Left ventricle myocardium inferior (tissue), 1 donor: Measurements from ENCODE around the gene HSPD1. TPM values are rescaled to one million over a fixed set of nuclear protein-coding genes. Genes with fewer than 3 reads are reported as not detected.

Source experiments
- DNase-seq: peaks from one replicate; pipeline ENCODE4 v3.0.0-alpha.2; 2020
- H3K27ac ChIP-seq: fragments of 200-600 bp; replicated peaks from 2 replicates; pipeline ENCODE4 v1.8.0; 2021
- H3K27me3 ChIP-seq: fragments of 200-600 bp; 2 replicates; pipeline ENCODE4 v1.8.0; 2021; ENCODE audit warnings: low read depth
- H3K36me3 ChIP-seq: fragments of 200-600 bp; 2 replicates; pipeline ENCODE4 v1.8.0; 2021
- H3K4me1 ChIP-seq: fragments of 200-600 bp; 2 replicates; pipeline ENCODE4 v1.8.0; 2021
- H3K4me3 ChIP-seq: fragments of 200-600 bp; 2 replicates; pipeline ENCODE4 v1.8.0; 2021; ENCODE audit warnings: mild to moderate bottlenecking, moderate library complexity
- H3K9me3 ChIP-seq: fragments of 200-600 bp; replicated peaks from 2 replicates; pipeline ENCODE4 v1.8.0; 2021
- CTCF ChIP-seq: fragments of 200-600 bp; IDR thresholded peaks from 2 replicates; pipeline ENCODE4 v1.8.0; 2021; ENCODE audit warnings: antibody characterized with exemption, mild to moderate bottlenecking, borderline replicate concordance
- intact Hi-C: fragments of 100-400 bp; cut with micrococcal nuclease; formaldehyde crosslinking; loops from one replicate; pipeline ENCODE4 v1.11.0; 2022
- total RNA-seq: library from RNA; stranded (reverse); fragmentation: NEBNext Ultra II Directional; extraction: Animal tissue kit (Norgen Biotek cat#: 25700); gene quantifications from one replicate; pipeline ENCODE4 v1.2.1, GENCODE V29; 2021
- donor health status: DM: no; HTN: yes; CAD: no; lungs with severe emphysema.

Gene HSPD1
- total RNA-seq, 1 donor from 2014 or later = 143 TPM

GRCh38 chr2:197437380-197437779, 62.3 kb downstream of the HSPD1 start:
- no peak for TF ChIP-seq CTCF
- intact Hi-C loops = no loop called here
- DNase-seq = no peak

More at GRCh38 chr2:197437380-197437779, 62.3 kb downstream of the HSPD1 start:
- H3K36me3 ChIP-seq = no peaks in the 10 kb centered on the region
- no peak overlapping the region for H3K27ac ChIP-seq
- H3K27me3 ChIP-seq = no peaks in the 10 kb centered on the region
- H3K4me1 ChIP-seq = peaks cover 39% of the 10 kb centered on the region
- no peak overlapping the region for H3K4me3 ChIP-seq
- no peaks in the 10 kb centered on the region for H3K9me3 ChIP-seq

Other genes with a start within 250 kb of the HSPD1 start
- gene ANKRD44, start 189.1 kb downstream of the HSPD1 start, total RNA-seq = 7.1 TPM
- gene SF3B1, start 64.8 kb downstream of the HSPD1 start, total RNA-seq = 143 TPM
- 28.2 TPM for gene COQ10B, start 46.3 kb downstream of the HSPD1 start, total RNA-seq
- 120 TPM for gene HSPE1, start 539 bp upstream of the HSPD1 start, total RNA-seq
- 35.7 TPM for gene MOB4, start 16.2 kb upstream of the HSPD1 start, total RNA-seq
- 5.6 TPM for gene RFTN2, start 175.7 kb upstream of the HSPD1 start, total RNA-seq
- 7.2 TPM for gene MARS2, start 205.5 kb upstream of the HSPD1 start, total RNA-seq